NCI-H2196 (cell line): ENCODE data around the gene GLRA3.
"Not testable (repeated sequence)": the region's sequence is repeated elsewhere in the genome, so short reads cannot be mapped to it uniquely, and the experiment has no call there.

Source experiments
- DNase-seq: peaks from one replicate; lab custom pipeline; 2025; ENCODE audit not compliant: unreplicated experiment; lab: John Stamatoyannopoulos, UW

Gene GLRA3

GRCh38 chr4:174716986-174717770, 111.9 kb downstream of the GLRA3 start:
- no peak for DNase-seq

DNA sequence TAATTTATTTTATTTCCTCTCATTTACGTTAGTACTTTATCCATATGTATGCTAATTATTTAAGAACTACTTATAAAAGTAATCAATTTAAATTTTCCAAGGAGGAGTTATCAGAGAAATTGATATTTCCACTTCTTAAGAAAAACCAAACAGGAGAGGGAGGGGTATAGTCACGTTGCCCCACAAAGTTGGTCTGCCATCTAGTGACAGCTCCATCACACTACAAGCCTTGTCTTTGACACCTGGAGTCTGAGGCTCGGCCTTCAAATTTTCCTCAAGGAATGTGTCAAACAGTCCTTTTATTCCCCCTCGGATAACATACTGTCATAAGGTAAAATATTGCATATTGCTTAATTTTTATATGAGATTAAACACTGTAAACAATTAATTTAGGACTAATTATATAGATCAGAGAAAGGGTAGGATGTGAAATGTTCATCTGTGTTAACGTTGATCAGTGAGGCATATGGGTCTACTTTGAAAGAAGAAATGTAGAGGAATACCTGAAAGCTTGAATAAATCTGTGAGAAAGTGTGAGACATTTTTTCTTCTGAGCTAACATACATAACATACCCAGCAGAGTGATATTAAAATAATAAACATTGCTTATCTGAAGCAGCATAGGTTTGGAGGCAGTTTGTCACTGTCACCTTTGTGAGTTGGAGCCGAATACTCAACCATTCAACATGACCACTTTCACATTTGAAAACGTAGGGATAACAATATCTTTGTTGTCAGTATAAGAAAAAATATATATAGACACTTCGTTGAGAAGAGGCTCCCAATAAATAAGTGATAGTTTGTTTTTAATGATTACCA, 114.4 kb downstream of the GLRA3 start:
- DNase-seq = no peak

DNA sequence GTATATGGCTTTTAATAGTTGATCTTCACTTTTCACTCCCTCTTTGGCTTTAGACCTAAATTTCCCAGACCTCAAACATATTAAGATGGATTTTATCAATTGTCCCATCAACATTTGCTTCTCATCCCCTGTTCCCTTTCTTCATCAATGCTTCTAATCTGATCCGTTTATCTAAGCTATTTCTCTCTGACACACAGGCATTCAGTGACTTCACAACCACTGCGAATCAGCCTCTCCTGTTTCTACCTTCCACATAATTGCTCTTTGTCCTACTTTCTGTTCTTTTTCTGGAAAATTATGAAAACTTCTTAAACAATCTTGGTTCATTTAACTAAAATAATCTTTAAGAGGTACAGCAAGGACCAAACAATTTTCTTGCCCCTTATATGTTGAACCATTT, 115.2 kb downstream of the GLRA3 start:
- DNase-seq = no peak

DNA sequence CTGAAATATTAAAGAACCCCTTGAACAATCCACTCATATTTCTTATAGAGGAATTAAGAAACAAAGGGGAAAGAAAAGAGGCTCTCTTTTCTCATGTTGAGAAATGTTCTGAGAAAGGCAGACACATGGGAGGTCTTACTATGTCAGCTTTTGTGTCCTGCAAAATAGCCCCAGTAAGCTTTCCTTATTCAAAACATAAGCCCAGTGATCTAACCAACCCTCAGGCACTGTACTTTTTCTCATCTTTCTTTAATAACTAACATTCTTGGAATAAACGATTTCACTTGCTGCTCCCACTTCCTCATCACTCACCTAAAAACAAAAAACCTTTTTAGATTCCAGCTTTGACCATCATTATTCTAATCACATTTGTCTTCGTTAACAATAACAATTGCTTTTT, 115.9 kb downstream of the GLRA3 start:
- no peak for DNase-seq

- DNase-seq = no peak
Observed at GRCh38 chr4:174709526-174709925, 119.5 kb downstream of the GLRA3 start.

GRCh38 chr4:174708381-174708780, 120.7 kb downstream of the GLRA3 start:
- DNase-seq = no peak

DNA sequence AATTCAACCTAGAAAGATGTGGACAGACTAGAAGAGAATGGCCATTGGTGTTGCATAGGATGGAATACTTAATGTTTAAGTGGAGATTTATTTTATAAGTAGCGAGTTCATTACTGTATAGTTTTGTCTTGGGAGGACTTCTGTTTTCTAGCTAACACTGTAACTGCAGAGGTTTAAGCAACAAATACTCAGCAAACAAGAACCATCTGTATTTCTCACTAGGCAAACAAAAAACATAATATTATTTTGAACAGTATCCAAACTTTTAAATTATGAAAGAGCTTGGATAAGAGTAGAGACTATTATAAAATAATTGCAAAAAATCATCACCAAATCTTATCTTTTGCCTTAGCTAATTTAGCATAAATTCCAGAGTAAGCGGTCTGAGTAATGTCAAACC, 121.1 kb downstream of the GLRA3 start:
- DNase-seq = no peak

- no peak for DNase-seq
Observed at GRCh38 chr4:174707051-174707676, 121.9 kb downstream of the GLRA3 start.

DNA sequence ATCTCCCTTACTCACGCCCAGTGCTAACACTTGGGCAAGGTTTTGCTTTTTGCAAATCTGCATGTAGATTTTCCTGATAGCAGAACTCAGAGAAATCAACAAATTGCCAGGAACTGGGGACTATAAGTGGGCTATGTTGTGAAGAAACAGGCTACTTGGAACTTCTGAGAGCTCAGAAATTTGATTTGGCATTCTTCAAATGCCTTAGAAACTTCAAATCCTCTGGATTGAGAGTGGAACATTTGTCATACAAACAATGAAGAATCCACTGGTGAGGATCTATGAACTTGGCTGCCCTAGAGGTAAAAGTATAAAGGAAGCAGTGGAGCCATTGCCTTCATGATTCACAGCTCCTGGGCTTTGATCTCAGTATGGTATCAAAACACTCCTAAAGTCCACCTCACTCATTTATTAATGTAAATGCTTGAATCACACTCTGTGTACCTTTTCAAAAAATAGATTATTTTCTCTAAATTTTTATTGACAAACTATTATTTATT, 126.0 kb downstream of the GLRA3 start:
- DNase-seq = no peak

- no peak for DNase-seq
Observed at GRCh38 chr4:174699654-174700053, 129.4 kb downstream of the GLRA3 start.

DNA sequence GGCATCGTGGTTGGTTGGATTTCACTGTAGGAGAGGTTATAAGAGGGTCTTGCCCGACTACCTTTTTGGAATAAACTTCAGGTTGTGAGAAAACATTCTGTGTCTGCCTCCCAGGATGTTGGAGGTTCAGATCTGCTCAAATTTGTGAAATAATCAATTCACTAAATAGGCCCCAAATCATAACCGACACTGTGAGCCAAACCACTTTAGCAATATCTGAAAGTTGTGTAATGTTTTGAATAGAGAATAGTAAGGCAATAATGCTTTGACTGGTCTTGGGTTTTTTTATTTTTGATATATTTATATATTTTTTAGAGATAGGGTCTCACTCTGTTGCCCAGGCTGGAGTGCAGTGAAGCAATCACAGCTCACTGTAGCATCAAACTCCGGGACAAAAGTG, 131.2 kb downstream of the GLRA3 start:
- no peak for DNase-seq

- no peak for DNase-seq
Observed at GRCh38 chr4:174697202-174697601, 131.8 kb downstream of the GLRA3 start.

DNA sequence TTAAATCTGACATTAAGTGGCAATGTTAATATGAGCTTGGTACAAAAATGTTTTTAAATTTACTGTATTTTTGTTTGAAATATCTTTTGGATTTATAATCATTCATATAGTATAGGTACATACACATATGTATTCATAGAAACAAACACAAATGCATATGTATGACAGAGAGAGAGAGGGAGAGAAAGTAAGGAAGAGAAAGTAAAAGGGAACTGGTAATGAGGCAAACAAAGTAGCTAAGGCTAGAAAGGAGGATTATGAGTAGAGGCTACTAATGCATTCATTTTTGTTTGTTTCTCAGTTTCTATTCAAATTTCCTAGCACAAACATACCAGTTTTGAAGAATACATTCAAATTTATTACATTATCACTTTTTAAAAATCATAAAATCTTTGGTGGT, 132.4 kb downstream of the GLRA3 start:
- no peak for DNase-seq

- not testable (repeated sequence) for DNase-seq
Observed at GRCh38 chr4:174691876-174692275, 137.2 kb downstream of the GLRA3 start.

GRCh38 chr4:174690665-174691064, 138.4 kb downstream of the GLRA3 start:
- no peak for DNase-seq

- DNase-seq = no peak
Observed at GRCh38 chr4:174689618-174690017, 139.4 kb downstream of the GLRA3 start.

DNA sequence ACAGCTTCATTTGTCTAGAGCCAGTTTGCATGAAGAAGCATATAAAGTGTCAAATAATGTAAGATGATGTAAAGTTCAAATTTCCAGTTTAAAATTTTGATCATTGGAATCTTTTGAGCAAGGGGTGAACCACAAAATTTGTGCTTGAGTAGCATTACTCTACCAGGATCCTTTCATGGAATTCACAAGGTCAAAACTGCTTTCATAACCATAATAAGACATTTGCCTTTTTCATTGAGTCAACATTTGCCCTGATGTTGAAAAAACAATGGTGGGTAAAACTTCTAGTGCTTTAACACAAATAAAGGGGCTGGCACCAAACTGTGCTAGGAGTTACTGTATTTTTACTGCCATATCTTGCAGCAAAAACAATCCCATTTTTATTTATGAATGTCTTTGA, 142.2 kb downstream of the GLRA3 start:
- no peak for DNase-seq

GRCh38 chr4:174681723-174682300, 147.2 kb downstream of the GLRA3 start:
- no peak for DNase-seq

DNA sequence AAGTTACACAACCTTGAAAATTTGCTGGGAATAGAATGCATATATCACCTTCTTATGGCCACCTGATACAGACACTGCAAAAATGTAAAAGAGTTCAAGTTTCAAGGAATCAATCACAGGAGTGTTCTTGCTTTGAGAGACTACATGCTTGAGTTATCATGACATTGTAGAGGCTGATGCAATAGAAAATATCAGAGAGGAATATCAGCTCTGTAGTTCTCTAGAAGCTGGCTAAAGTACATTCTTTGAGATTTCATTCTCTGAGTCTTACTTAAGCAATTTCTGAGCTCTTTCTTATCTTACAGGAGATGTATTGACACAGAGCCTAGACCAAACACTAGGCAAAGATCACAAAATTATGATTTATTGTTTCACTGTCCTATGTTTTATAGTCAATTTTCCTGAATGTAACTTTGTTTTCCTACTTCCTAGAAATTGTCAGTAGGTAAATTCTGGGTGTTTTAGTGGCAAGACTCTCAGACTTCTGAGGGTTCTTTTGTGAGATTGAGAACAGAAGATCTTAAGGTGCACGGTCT, 154.7 kb downstream of the GLRA3 start:
- DNase-seq = no peak

- DNase-seq = no peak
Observed at GRCh38 chr4:174673865-174674264, 155.2 kb downstream of the GLRA3 start.

- no peak for DNase-seq
Observed at GRCh38 chr4:174672276-174672675, 156.8 kb downstream of the GLRA3 start.
